ENCODE measurements around the gene RPL37A. TPM values are rescaled to one million over a fixed set of nuclear protein-coding genes. Genes with fewer than 3 reads are reported as not detected.

RPL37A gene
- total and polyA plus RNA-seq, 12 donors = 1,773 to 6,100 (median 2,062) TPM

DNA sequence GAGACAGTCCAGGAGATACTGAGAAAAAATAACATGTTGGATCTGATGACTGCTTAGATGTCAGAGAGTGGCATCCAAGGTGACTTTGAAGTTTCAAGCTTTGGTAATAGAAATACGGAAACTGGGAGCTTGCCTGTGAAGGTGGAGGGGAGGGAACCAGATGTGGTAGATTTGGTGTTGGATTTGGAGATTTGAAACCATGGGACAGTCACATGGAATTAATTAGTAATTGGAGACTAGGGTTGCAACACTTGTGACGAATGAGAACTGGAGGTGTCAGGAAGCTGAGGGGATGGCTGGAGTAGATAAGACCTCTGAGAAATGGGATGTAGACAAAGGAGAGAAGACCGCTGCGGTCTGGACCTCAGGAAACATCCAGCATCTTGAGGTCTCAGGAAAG is 46.7 kb downstream of the RPL37A start:
- Histone ChIP-seq H3K27me3 (no peaks in the 10 kb centered on the region), H3K27ac (peak overlapping the region in 5 of 10 donors; percentile 78 to 94 (median 91)), H3K4me1 (peaks cover 0 to 60% (median 40%) of the 10 kb centered on the region in 9 donors), H3K9me3 (no peaks in the 10 kb centered on the region), H3K4me3 (no peak overlapping the region), H3K36me3 (no peaks in the 10 kb centered on the region)
- whole genome bisulfite sequencing, 2 donors = 70 to 83% methylated on average over 4 of the region's 4 CpGs
- TF ChIP-seq, protein P1, sequence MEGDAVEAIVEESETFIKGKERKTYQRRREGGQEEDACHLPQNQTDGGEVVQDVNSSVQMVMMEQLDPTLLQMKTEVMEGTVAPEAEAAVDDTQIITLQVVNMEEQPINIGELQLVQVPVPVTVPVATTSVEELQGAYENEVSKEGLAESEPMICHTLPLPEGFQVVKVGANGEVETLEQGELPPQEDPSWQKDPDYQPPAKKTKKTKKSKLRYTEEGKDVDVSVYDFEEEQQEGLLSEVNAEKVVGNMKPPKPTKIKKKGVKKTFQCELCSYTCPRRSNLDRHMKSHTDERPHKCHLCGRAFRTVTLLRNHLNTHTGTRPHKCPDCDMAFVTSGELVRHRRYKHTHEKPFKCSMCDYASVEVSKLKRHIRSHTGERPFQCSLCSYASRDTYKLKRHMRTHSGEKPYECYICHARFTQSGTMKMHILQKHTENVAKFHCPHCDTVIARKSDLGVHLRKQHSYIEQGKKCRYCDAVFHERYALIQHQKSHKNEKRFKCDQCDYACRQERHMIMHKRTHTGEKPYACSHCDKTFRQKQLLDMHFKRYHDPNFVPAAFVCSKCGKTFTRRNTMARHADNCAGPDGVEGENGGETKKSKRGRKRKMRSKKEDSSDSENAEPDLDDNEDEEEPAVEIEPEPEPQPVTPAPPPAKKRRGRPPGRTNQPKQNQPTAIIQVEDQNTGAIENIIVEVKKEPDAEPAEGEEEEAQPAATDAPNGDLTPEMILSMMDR (IDR thresholded peaks at IDR 0.05) = no peak
- ATAC-seq = no peak
- no peak for DNase-seq
- intact Hi-C loops (cut with DNase I) = loop anchor here in 1 of 10 donors (5.0 kb wide), 1 partner anchor 52 kb away; no protein-coding TSS in a partner anchor

DNA sequence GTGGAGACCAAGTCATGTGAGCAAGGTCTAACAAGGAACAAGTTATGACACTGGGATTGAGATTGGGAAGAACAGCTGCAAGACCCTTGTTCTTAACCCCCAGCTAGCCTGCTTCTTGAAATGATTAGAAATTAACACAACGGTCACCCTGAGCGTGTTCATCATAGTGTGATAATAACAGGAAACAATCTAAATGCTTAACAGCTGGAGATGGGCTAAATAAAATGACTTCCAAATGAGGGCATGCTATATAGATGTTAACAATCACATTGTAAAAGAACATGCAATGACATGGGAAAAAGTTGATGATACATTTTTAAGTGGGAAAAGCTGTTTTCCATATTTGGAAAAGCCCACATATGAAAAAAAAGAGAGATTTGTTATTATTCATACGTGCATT is 47.6 kb downstream of the RPL37A start:
- WGBS, 2 donors = 56 to 64% methylated on average over 3 of the region's 3 CpGs
- TF ChIP-seq, protein P1 (IDR thresholded peaks at IDR 0.05) = no peak
- Histone ChIP-seq H3K27me3 (no peaks in the 10 kb centered on the region), H3K4me1 (peaks cover 0 to 59% (median 33%) of the 10 kb centered on the region in 9 donors), H3K4me3 (no peak overlapping the region), H3K9me3 (no peaks in the 10 kb centered on the region), H3K36me3 (no peaks in the 10 kb centered on the region), H3K27ac (peak overlapping the region in 8 of 10 donors; percentile 65 to 94 (median 84))
- DNase-seq (no peak), ATAC-seq (no peak)
- intact Hi-C loops (cut with DNase I) = loop anchor here in 1 of 10 donors (5.0 kb wide), 1 partner anchor 51 kb away; no protein-coding TSS in a partner anchor

DNA sequence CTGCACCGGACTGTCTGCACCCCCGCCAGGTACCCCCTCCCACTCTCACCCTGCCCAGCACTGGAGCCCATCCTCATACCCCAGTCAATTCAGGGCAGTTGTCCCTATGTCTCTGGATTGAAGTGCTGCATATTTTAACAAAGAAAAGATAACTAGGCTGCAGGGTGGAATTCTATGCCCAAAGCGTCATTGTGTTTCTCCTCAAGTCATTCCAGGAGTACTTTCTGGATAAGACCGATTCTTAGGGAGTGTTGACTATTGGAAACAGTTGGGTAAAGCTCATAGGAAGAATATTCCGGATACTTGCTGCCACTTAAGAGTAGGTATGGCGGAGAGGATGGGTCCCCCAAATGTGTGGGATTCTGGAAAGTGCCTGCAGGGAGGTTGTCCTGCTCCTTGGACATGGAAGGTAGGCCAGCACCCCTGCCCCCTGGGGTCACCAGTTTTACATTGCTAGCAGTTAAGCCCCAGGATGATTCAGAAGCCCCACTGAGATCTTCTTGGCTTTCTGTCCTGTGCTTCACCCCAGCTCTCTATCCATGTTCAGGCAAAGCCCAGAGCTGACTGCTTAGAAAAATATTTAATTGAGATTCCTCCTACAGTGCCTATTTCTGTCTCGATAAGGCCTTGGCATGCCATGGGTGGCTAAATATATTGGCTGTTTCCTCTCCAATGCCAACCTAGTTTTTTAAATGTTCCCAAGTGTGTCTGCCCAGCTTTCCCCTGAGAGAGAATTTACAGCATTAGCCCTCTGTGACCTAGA is 48.2 kb downstream of the RPL37A start:
- peak in 1 of 2 donors; percentile 43 for DNase-seq

DNA sequence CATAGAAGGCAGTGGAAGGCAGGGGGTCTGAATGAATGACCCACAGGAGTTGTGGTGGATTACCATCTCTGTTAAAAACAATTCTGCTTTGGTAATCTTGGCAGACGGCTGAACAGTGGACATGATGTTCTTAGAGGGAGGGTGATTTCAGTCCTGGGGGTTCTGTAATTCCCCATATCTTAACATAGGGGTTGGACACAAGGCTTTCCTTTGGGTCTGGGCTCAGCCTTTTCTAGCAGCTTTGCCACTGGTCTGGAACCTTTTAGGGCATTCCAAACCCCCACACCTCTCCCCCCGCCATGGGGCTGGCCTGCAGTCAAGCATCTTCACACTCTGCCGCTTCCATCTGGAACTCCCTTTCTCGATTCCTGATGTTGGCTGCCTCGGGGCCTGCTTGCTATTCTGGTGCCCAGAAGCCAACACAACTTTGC is 50.3 kb downstream of the RPL37A start:
- no peaks in the 10 kb centered on the region for H3K9me3 ChIP-seq
- H3K27ac ChIP-seq = peak overlapping the region in 9 of 10 donors; percentile 15 to 94 (median 78)
- ATAC-seq (peak; percentile 39 to 85 (median 68)), DNase-seq (peak; percentile 59 to 68)
- H3K36me3 ChIP-seq = no peaks in the 10 kb centered on the region
- TF ChIP-seq, protein P1 (IDR thresholded peaks at IDR 0.05) = no peak
- H3K27me3 ChIP-seq = no peaks in the 10 kb centered on the region
- WGBS, 2 donors = 46 to 52% methylated on average over 5 of the region's 5 CpGs
- peaks cover 0 to 62% (median 31%) of the 10 kb centered on the region in 9 donors for H3K4me1 ChIP-seq
- intact Hi-C loops (cut with DNase I) = loop anchor here in 1 of 10 donors (5.0 kb wide), 1 partner anchor 48 kb away; no protein-coding TSS in a partner anchor
- no peak overlapping the region for H3K4me3 ChIP-seq

More for the DNA sequence above, 48.2 kb downstream of the RPL37A start:
- peak overlapping the region; percentile 65 to 94 (median 80) for H3K27ac ChIP-seq
- intact Hi-C loops (cut with DNase I) = loop anchor here in 1 of 10 donors (5.0 kb wide), 1 partner anchor 50 kb away; no protein-coding TSS in a partner anchor
- H3K27me3 ChIP-seq = no peaks in the 10 kb centered on the region
- H3K4me3 ChIP-seq = no peak overlapping the region
- no peaks in the 10 kb centered on the region for H3K36me3 ChIP-seq
- WGBS, 2 donors = 63 to 64% methylated on average over 7 of the region's 7 CpGs
- H3K9me3 ChIP-seq = no peaks in the 10 kb centered on the region
- peak; percentile 61 to 90 (median 82) for ATAC-seq
- TF ChIP-seq, protein P1 (IDR thresholded peaks at IDR 0.05) = no peak
- peaks cover 0 to 61% (median 31%) of the 10 kb centered on the region in 9 donors for H3K4me1 ChIP-seq

Measured in heart right ventricle (tissue), 16 donors.